Measurements from ENCODE around the gene SEMA3D.

GRCh38 chr7:85196696-85197095, 9.8 kb upstream of the SEMA3D start:
- TF ChIP-seq POLR2AphosphoS5 (IDR thresholded peaks at IDR 0.05; ENCODE audit: low read depth, low read length) (no peak), POLR2A (IDR thresholded peaks at IDR 0.05; ENCODE audit: low read depth, low read length) (no peak)

All from GM12891 (cell line).